ENCODE measurements around the gene CUEDC1. TPM values are rescaled to one million over a fixed set of nuclear protein-coding genes. Genes with fewer than 3 reads are reported as not detected.

CUEDC1 gene
- total and polyA plus RNA-seq, 2 experiments from 2014 or later, result 11.1 to 13.6 TPM

- peaks cover 58% of the 10 kb centered on the region for H3K4me1 ChIP-seq (ENCODE audit: insufficient read depth)
- 94 to 96% methylated on average over 2 of the region's 2 CpGs for WGBS, 2 experiments (ENCODE audit: low coverage in 1 of 2, low lambda C conversion rate in 2 of 2, missing lambda C conversion rate in 2 of 2)
- H3K36me3 ChIP-seq (ENCODE audit: low read depth), result peaks cover 7% of the 10 kb centered on the region; the same call in 1 of the 2 replicates
- peaks cover 47% of the 10 kb centered on the region for H3K79me2 ChIP-seq (ENCODE audit: insufficient read depth)
- H3K27me3 ChIP-seq (replicated peaks; ENCODE audit: insufficient read depth), result no peaks in the 10 kb centered on the region
- H3K9me2 ChIP-seq (ENCODE audit: insufficient read depth), result no peaks in the 10 kb centered on the region
- TF ChIP-seq EZH2phosphoT487 (IDR thresholded peaks at IDR 0.05; ENCODE audit: insufficient read depth, low read depth) (no peak), EZH2 (IDR thresholded peaks at IDR 0.05; ENCODE audit: insufficient read depth, poor library complexity, severe bottlenecking) (no peak)
- no peak overlapping the region for H2AFZ ChIP-seq
- H4K20me1 ChIP-seq (ENCODE audit: insufficient read depth), result no peaks in the 10 kb centered on the region
- H3K27ac ChIP-seq, result peak overlapping the region; percentile 97; the same call in 1 of the 2 replicates
- DNase-seq, result no peak
- in situ Hi-C loops (cut with MboI), result no loop called here
- peaks cover 42% of the 10 kb centered on the region for H3F3A ChIP-seq (ENCODE audit: insufficient read depth)
- H3K4me3 ChIP-seq, result no peak overlapping the region
- no peak overlapping the region for H3K4me2 ChIP-seq (ENCODE audit: unreplicated experiment)
- H3K9me3 ChIP-seq (ENCODE audit: low read depth), result no peaks in the 10 kb centered on the region
- no peak overlapping the region for H3K9ac ChIP-seq
Observed at GRCh38 chr17:57889252-57889651, 66.0 kb downstream of the CUEDC1 start.

DNA sequence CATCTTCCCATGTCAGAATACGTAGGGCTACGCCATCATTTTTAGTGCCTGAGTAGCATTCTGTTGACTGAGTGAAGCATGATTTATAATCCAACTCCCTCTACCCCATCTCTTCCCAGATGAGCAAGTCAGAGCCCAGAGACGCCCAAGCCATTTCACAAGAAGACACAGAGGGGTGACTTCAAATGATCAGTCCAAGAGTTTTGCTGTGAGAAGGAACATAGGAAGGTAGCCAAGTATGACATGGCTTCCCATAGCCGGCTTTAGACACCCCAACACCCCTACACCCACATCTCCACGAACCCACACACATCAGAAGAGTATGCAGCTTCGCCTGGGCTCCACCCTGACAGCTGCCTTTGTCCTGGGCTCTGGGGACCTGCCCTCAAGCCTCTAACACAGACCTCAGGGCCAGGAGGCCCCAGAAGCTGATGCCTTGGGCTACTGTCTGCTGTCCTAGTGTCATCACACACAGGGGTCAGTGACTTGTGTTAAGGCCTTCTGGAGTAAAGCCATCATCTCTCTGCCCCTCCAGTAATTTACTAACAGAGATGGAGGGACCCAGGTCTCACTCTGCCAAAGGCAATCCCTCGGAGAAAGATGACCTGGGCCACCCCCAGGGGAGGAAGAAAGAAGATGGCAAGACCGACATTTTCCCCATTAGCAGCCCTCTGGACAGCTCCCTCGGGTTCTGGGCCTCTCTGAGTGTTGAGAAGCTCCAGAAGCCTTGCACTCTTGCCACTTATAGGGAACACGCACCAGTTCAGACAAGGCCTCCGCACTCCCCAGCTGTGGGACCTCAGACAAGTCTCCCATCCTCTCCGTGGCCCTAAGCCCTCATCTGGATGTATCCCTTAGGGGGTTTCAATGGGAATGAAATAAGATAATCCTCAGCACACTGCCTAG, 66.6 kb downstream of the CUEDC1 start:
- no peak overlapping the region for H3K4me2 ChIP-seq (ENCODE audit: unreplicated experiment)
- TF ChIP-seq EZH2 (IDR thresholded peaks at IDR 0.05; ENCODE audit: insufficient read depth, poor library complexity, severe bottlenecking) (no peak), EZH2phosphoT487 (IDR thresholded peaks at IDR 0.05; ENCODE audit: insufficient read depth, low read depth) (no peak)
- no peak overlapping the region for H2AFZ ChIP-seq
- peaks cover 39% of the 10 kb centered on the region for H3F3A ChIP-seq (ENCODE audit: insufficient read depth)
- H3K4me3 ChIP-seq, result no peak overlapping the region
- H3K36me3 ChIP-seq (ENCODE audit: low read depth), result peaks cover 7% of the 10 kb centered on the region; the same call in 1 of the 2 replicates
- no peaks in the 10 kb centered on the region for H4K20me1 ChIP-seq (ENCODE audit: insufficient read depth)
- 71 to 76% methylated on average over 12 of the region's 12 CpGs for WGBS, 2 experiments (ENCODE audit: low coverage in 1 of 2, low lambda C conversion rate in 2 of 2, missing lambda C conversion rate in 2 of 2)
- H3K9ac ChIP-seq, result no peak overlapping the region
- peak; percentile 52 for DNase-seq
- H3K4me1 ChIP-seq (ENCODE audit: insufficient read depth), result peaks cover 52% of the 10 kb centered on the region
- H3K79me2 ChIP-seq (ENCODE audit: insufficient read depth), result peaks cover 41% of the 10 kb centered on the region
- H3K9me3 ChIP-seq (ENCODE audit: low read depth), result no peaks in the 10 kb centered on the region
- in situ Hi-C loops (cut with MboI), result no loop called here
- no peak overlapping the region; the same call in 1 of the 2 replicates for H3K27ac ChIP-seq
- no peaks in the 10 kb centered on the region for H3K9me2 ChIP-seq (ENCODE audit: insufficient read depth)
- H3K27me3 ChIP-seq (replicated peaks; ENCODE audit: insufficient read depth), result no peaks in the 10 kb centered on the region

GRCh38 chr17:57887161-57887560, 68.1 kb downstream of the CUEDC1 start:
- Histone ChIP-seq H4K20me1 (ENCODE audit: insufficient read depth) (no peaks in the 10 kb centered on the region), H3K4me3 (no peak overlapping the region), H3K4me2 (ENCODE audit: unreplicated experiment) (no peak overlapping the region), H3K79me2 (ENCODE audit: insufficient read depth) (peaks cover 45% of the 10 kb centered on the region), H3F3A (ENCODE audit: insufficient read depth) (peaks cover 34% of the 10 kb centered on the region), H3K27me3 (replicated peaks; ENCODE audit: insufficient read depth) (no peaks in the 10 kb centered on the region), H3K4me1 (ENCODE audit: insufficient read depth) (peaks cover 43% of the 10 kb centered on the region), H3K9me2 (ENCODE audit: insufficient read depth) (no peaks in the 10 kb centered on the region), H3K9me3 (ENCODE audit: low read depth) (no peaks in the 10 kb centered on the region), H3K9ac (no peak overlapping the region), H2AFZ (no peak overlapping the region), H3K36me3 (ENCODE audit: low read depth) (peaks cover 7% of the 10 kb centered on the region; the same call in 1 of the 2 replicates), H3K27ac (no peak overlapping the region)
- in situ Hi-C loops (cut with MboI), result no loop called here
- DNase-seq, result no peak
- TF ChIP-seq EZH2 (IDR thresholded peaks at IDR 0.05; ENCODE audit: insufficient read depth, poor library complexity, severe bottlenecking) (no peak), EZH2phosphoT487 (IDR thresholded peaks at IDR 0.05; ENCODE audit: insufficient read depth, low read depth) (no peak)
- WGBS, 2 experiments (ENCODE audit: low coverage in 1 of 2, low lambda C conversion rate in 2 of 2, missing lambda C conversion rate in 2 of 2), result 92 to 93% methylated on average over 4 of the region's 4 CpGs

- peaks cover 43% of the 10 kb centered on the region for H3K79me2 ChIP-seq (ENCODE audit: insufficient read depth)
Observed at GRCh38 chr17:57886020-57886419, 69.2 kb downstream of the CUEDC1 start.

More at GRCh38 chr17:57886020-57886419, 69.2 kb downstream of the CUEDC1 start:
- Histone ChIP-seq H2AFZ (no peak overlapping the region), H3K4me1 (ENCODE audit: insufficient read depth) (peaks cover 45% of the 10 kb centered on the region), H3K27me3 (replicated peaks; ENCODE audit: insufficient read depth) (no peaks in the 10 kb centered on the region), H3K36me3 (ENCODE audit: low read depth) (peaks cover 7% of the 10 kb centered on the region; the same call in 1 of the 2 replicates), H3K9me3 (ENCODE audit: low read depth) (no peaks in the 10 kb centered on the region), H3K27ac (no peak overlapping the region), H3F3A (ENCODE audit: insufficient read depth) (peaks cover 23% of the 10 kb centered on the region), H3K4me2 (ENCODE audit: unreplicated experiment) (no peak overlapping the region), H3K9ac (no peak overlapping the region), H3K9me2 (ENCODE audit: insufficient read depth) (no peaks in the 10 kb centered on the region), H4K20me1 (ENCODE audit: insufficient read depth) (no peaks in the 10 kb centered on the region), H3K4me3 (no peak overlapping the region)
- DNase-seq, result no peak
- in situ Hi-C loops (cut with MboI), result no loop called here
- no peak for TF ChIP-seq EZH2phosphoT487 (IDR thresholded peaks at IDR 0.05; ENCODE audit: insufficient read depth, low read depth)
- no peak for TF ChIP-seq EZH2 (IDR thresholded peaks at IDR 0.05; ENCODE audit: insufficient read depth, poor library complexity, severe bottlenecking)
- WGBS, 2 experiments (ENCODE audit: low coverage in 1 of 2, low lambda C conversion rate in 2 of 2, missing lambda C conversion rate in 2 of 2), result 93 to 95% methylated on average over 4 of the region's 4 CpGs
